T-helper 17 cell (primary cell): ENCODE measurements around the gene GSX2. TPM values are rescaled to one million over a fixed set of nuclear protein-coding genes. Genes with fewer than 3 reads are reported as not detected.

Source experiments
- ATAC-seq: fragments of 150-1000 bp; cut with Tn5 transposase; 2 replicates; pipeline ENCODE4 v1.10.0; 2021; ENCODE audit warnings: mild to moderate bottlenecking, moderate library complexity
- DNase-seq, 3 donors: peaks; one replicate each; pipeline versions ENCODE4 v3.0.0 to v3.0.0-alpha.2; 2020 to 2021
- H3K9me3 ChIP-seq: one replicate; pipeline ENCODE4 v1.7.0; 2013; ENCODE audit warnings: low read length, mild to moderate bottlenecking; ENCODE audit not compliant: control insufficient read depth, poor library complexity, severe bottlenecking
- H3K27ac Mint-ChIP-seq: one replicate; pipeline ENCODE4 v1.8.0; 2022; ENCODE audit warnings: mild to moderate bottlenecking, moderate library complexity, mixed read lengths
- H3K27me3 Mint-ChIP-seq: one replicate; pipeline ENCODE4 v1.8.0; 2022; ENCODE audit warnings: mixed read lengths
- H3K36me3 Mint-ChIP-seq: one replicate; pipeline ENCODE4 v1.8.0; 2022; ENCODE audit warnings: low read depth, mixed read lengths
- H3K4me1 Mint-ChIP-seq: one replicate; pipeline ENCODE4 v1.8.0; 2022; ENCODE audit warnings: mild to moderate bottlenecking, mixed read lengths
- H3K4me3 Mint-ChIP-seq: one replicate; pipeline ENCODE4 v1.8.0; 2022; ENCODE audit warnings: mild to moderate bottlenecking, moderate library complexity, mixed read lengths
- total RNA-seq, 4 donors: library from RNA in 2 of 4; stranded (reverse) in 2 of 4; gene quantifications; one replicate each; pipeline ENCODE4 v1.2.3 and lab custom pipeline; 2022 to 2026

The GSX2 gene
- total RNA-seq, 2 donors from 2014 or later = not detected

DNA sequence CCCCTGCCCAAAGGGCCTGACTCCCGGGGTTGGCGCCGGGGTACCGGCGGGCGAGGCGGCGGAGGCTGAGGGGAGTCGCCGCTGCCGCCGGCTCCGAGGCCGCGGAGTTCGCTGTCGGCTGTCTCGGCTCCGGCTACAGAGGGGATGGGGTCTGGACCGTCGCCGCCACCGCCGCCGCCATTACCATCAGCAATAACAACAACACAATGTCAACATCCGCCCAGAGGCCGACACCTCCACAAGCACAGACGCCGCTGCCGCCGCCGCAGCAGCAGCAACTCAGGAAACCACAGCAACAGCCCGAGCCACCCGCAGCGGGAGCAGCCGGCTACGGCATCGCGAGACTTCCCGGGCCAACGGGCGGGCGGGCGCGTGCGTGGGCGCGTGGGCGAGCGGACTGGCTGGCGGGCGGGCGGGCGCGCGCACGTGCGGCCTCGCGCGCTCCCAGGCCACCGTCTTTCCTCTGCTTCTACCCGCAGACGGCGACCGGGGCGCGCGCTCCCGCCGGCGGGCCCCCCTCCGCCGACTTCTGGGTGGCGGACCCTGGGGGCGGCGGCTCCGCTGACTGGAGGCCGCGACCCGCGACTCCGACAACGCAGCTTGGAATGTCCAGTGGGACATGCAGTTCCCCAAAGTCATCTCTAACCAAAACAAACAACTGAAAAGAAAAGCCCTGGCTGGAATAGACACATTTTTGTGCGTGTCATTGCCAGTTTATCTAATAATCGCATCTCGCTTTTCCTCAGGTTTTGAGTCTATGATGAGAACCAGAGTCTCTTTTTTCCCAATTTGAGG lies 35.4 kb upstream of the GSX2 start, which contains the start of gene CHIC2:
CHIC2 (minus strand) TSS at position 289 of the 795 bp plus-strand sequence. CDS start 305 bp downstream, outside the sequence.
- no peaks in the 10 kb centered on the region for H3K36me3 Mint-ChIP-seq
- H3K4me3 Mint-ChIP-seq = peak within 1 kb of the TSS; percentile 94
- peaks cover 31% of the 10 kb centered on the region for H3K4me1 Mint-ChIP-seq
- peak within 1 kb of the TSS; percentile 97 for H3K27ac Mint-ChIP-seq
- H3K27me3 Mint-ChIP-seq = no peaks in the 10 kb centered on the region
- H3K9me3 ChIP-seq = no peaks in the 10 kb centered on the region
- ATAC-seq (peak; percentile 94), DNase-seq (peak; percentile 96 to 99 (median 96))

DNA sequence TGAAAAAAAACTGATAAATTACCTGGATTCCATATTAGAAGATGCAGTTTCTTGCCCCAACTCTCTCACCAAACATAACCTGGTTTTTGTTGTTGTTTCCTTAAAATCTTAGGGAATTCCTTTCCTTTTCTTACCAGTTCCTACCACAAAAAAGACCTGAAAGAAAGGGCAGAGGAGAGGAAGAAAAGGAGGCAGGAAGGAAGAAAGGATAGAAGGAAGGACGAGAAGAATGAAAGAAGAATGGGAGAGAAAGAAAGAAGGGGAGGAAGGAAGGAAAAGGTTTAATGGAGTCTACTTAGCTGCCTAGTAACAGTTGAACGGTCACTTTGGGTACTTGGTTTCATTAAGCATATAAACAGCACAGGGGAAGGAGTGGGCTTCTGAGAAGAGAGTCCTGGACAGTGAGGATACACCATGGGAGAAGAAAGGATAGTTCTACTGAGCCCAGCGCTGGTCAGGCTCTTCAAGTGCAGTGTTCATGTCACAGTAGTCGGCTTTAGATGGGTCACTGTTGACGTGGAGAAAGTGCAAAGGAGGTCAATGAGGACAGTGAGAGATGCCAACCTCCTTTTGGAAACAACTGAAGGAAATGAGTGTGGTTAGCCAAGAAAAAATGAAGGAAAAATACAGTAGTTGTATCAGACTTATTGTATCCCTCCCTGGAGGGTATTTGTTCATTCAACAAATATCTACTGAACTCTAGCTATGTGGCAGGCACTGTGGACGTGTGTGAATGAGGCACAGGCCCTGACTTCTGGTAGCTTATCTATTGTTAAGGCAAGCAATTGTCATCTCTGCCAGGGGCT lies 34.5 kb upstream of the GSX2 start:
- no peak for ATAC-seq
- H3K4me1 Mint-ChIP-seq = peaks cover 25% of the 10 kb centered on the region

DNA sequence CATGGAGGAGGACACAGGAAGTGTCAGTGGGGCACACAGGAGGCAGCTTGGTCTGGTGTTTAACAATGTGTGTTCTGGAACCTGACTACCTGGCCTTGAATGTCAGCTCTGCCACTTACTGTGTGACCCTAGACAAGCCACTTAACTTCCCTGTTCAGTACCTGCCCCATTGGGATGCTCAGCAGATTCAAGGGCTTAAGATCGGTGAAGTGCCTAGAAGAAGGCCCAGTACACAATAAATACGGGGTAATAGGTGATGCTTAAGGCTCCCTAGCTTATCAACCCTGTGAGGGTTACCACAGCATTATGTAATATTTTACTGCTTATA lies 33.9 kb upstream of the GSX2 start:
- no peak for DNase-seq
- Mint-ChIP-seq H3K4me1 (peaks cover 25% of the 10 kb centered on the region), H3K4me3 (no peak overlapping the region), H3K36me3 (no peaks in the 10 kb centered on the region), H3K27me3 (no peaks in the 10 kb centered on the region), H3K27ac (peak overlapping the region; percentile 97)
- no peaks in the 10 kb centered on the region for H3K9me3 ChIP-seq
- ATAC-seq = no peak

More for the DNA sequence above, 34.5 kb upstream of the GSX2 start:
- Mint-ChIP-seq H3K36me3 (no peaks in the 10 kb centered on the region), H3K4me3 (peak overlapping the region; percentile 94), H3K27ac (peak overlapping the region; percentile 97), H3K27me3 (no peaks in the 10 kb centered on the region)
- DNase-seq = no peak
- no peaks in the 10 kb centered on the region for H3K9me3 ChIP-seq

DNA sequence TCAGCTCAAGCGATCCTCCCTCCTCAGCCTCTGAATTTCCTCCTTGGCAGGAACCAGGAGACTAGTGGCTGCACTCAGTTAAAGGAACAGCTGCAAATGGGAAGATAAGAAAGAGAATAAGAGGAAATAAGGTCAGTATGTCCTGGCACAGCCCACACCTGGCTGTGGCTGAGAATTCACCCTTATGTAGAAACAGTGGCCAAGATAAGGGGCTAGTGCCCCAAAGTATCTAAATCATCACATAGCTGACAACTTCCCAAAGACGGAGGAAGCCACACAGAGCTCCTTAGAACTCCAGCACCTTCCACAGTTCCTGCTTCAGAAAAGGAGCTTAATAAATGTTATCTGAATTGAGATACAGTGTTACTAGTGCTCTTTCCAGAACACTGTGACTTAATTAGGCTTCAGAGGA lies 33.2 kb upstream of the GSX2 start:
- ATAC-seq (no peak), DNase-seq (no peak)
- Mint-ChIP-seq H3K4me1 (peaks cover 20% of the 10 kb centered on the region), H3K27ac (no peak overlapping the region), H3K27me3 (no peaks in the 10 kb centered on the region), H3K36me3 (no peaks in the 10 kb centered on the region), H3K4me3 (no peak overlapping the region)
- H3K9me3 ChIP-seq = no peaks in the 10 kb centered on the region

DNA sequence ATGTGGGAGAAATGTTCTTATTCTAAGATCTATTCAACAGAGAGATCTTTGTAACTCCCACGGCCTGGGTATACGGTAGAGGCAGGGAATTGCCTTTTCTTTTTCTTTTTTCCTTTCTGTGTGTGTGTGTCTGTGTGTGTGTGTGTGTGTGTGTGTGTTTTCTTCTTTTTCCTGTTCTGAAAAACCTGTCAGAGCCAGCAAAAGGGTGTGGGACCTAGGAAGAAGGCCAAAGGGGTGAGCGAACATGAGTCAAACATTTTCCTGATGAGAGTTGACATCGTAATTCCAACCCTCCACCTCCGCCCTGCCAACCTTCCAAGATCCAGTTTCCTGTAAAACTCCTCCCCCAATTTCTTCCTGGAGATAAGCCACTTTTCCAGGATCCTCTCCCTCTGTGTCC lies 32.8 kb upstream of the GSX2 start:
- H3K4me3 Mint-ChIP-seq = no peak overlapping the region
- no peaks in the 10 kb centered on the region for H3K9me3 ChIP-seq
- H3K27ac Mint-ChIP-seq = no peak overlapping the region
- H3K27me3 Mint-ChIP-seq = no peaks in the 10 kb centered on the region
- ATAC-seq (no peak), DNase-seq (no peak)
- H3K4me1 Mint-ChIP-seq = peaks cover 17% of the 10 kb centered on the region
- H3K36me3 Mint-ChIP-seq = no peaks in the 10 kb centered on the region

DNA sequence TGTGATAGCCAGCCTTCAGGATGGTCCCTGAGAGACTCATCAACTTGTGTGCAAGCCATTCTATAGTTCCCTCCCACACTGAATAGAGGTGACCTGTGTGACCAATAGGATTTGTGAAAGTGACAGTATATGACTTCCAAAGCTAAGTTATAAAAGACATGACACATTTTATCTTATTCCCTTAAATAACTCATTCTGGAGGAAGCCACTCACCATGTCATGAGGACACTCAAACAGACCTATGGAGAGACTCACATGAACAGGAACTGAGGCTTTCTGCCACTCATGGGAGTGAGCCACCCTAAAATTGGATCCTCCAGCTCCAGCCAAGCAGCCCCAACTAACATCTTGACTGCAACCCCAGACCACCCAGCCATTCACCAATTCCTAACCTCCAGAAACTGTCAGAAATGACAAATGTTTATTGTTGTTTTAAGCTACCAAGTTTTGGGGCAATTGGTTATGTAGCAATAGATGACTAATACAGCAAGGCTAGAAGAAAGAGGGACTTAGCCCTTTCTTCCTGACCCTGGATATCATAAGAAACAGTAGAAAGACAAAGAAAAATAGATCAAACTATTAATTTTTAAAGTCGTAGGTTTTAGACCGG lies 26.6 kb upstream of the GSX2 start:
- Mint-ChIP-seq H3K27ac (no peak overlapping the region), H3K27me3 (peaks cover 12% of the 10 kb centered on the region), H3K4me1 (no peaks in the 10 kb centered on the region), H3K36me3 (no peaks in the 10 kb centered on the region), H3K4me3 (no peak overlapping the region)
- DNase-seq (no peak), ATAC-seq (no peak)
- no peaks in the 10 kb centered on the region for H3K9me3 ChIP-seq

DNA sequence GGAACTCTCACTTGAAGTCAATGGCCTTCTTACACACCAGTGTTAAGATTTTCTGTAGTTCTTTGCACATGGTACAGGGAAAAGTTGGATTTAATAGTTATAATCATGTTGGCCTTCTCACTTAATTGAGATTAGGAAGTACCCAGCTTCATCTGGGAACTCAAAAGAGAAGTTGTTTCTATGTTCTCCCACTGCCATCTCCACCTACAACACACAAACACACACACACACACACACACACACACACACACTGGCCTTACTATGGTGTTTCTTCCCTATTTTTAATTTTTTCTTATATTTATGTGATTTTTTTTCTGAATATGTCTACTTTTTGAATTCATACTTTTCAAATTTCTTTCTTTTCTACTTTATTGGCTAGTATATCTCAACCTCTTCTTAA lies 25.6 kb upstream of the GSX2 start:
- Mint-ChIP-seq H3K27me3 (peaks cover 12% of the 10 kb centered on the region), H3K27ac (no peak overlapping the region), H3K4me3 (no peak overlapping the region), H3K36me3 (no peaks in the 10 kb centered on the region), H3K4me1 (no peaks in the 10 kb centered on the region)
- DNase-seq (no peak), ATAC-seq (no peak)
- H3K9me3 ChIP-seq = no peaks in the 10 kb centered on the region

DNA sequence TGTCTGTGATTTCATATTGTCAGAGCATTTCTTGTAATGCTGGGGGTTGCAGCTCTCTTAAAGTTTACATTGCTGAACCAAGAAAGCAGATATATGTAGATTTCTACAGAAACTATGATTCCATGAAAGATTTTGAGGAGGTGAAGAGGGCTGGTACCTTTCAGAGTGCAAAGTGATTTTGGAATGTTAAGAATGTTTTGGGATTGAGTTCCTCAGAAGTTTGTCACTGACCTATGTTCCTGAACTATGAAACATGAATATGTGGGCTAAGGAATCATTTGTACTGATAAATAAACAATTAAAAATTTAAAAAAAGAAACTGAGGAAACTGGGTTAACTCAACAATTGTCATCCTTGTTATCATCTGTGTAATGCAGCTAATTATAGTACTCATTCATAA lies 23.3 kb upstream of the GSX2 start:
- Mint-ChIP-seq H3K4me3 (no peak overlapping the region), H3K27me3 (peaks cover 18% of the 10 kb centered on the region)
- DNase-seq = no peak

DNA sequence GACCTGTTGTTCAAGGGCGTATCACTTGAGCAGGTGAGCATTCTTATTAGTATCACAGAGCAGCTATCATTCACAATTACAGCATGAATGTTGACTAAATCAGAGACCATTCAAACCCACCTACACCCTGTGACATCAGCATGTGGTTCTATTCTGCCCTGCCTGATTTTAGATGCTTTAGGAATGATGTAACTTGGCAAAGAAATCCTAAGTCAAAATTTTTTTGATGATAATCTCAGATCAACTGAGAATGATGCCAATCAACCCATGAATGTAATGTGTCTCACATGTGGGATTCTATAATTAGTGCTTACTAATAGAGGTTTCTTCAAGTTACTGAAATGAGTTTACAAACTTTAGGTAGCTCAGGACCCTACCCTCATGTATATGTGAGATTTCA lies 22.2 kb upstream of the GSX2 start:
- H3K4me1 Mint-ChIP-seq = no peaks in the 10 kb centered on the region
- no peak overlapping the region for H3K4me3 Mint-ChIP-seq
- no peak for ATAC-seq
- DNase-seq = no peak
- H3K27me3 Mint-ChIP-seq = peaks cover 20% of the 10 kb centered on the region
- no peak overlapping the region for H3K27ac Mint-ChIP-seq
- H3K36me3 Mint-ChIP-seq = no peaks in the 10 kb centered on the region
- no peaks in the 10 kb centered on the region for H3K9me3 ChIP-seq

More for the DNA sequence above, 23.3 kb upstream of the GSX2 start:
- ATAC-seq = no peak
- Mint-ChIP-seq H3K4me1 (no peaks in the 10 kb centered on the region), H3K36me3 (no peaks in the 10 kb centered on the region), H3K27ac (no peak overlapping the region)
- no peaks in the 10 kb centered on the region for H3K9me3 ChIP-seq

DNA sequence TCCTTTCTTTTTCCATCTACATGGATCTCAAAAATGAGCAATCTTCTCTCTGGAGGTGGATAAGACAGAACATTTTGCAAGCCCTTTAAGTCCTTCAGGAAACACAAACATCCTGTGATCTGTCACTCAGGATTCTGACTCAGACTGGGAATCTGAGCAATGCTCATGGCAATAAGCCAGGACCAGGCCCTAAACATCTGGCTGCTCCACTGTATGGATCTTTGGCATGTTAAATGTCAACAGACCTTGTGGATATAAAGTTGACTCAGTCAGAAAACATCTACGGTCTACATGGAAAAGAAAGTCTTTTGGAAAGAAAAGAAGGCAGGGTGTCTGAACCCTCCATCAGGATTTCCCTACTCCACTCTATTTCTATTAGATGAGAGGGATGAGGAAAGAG lies 17.8 kb upstream of the GSX2 start:
- no peaks in the 10 kb centered on the region for H3K9me3 ChIP-seq
- peaks cover 4% of the 10 kb centered on the region for H3K36me3 Mint-ChIP-seq
- no peak overlapping the region for H3K4me3 Mint-ChIP-seq
- ATAC-seq = no peak
- H3K4me1 Mint-ChIP-seq = no peaks in the 10 kb centered on the region
- H3K27ac Mint-ChIP-seq = no peak overlapping the region
- DNase-seq = no peak
- peaks cover 37% of the 10 kb centered on the region for H3K27me3 Mint-ChIP-seq

DNA sequence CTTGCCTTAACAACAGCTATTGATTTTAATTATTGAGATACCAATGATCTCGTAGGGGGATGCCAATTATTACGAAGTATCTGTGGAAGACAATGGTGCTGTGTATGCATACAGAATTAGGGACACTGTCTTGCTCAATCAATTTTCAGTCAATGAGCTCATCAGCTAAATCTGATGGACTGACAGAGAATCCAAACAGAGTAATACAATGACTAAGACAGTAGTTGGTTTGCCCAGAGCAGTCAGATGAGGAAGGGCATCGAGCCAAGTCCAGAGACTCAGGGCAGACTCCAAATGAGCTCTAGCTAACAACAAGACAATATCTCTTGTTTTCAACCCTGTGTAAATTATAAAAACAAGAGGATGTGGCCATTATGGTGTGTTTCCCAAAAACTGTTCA lies 14.7 kb upstream of the GSX2 start:
- H3K27ac Mint-ChIP-seq = no peak overlapping the region
- no peaks in the 10 kb centered on the region for H3K4me1 Mint-ChIP-seq
- peaks cover 4% of the 10 kb centered on the region for H3K36me3 Mint-ChIP-seq
- ATAC-seq (no peak), DNase-seq (no peak)
- H3K9me3 ChIP-seq = no peaks in the 10 kb centered on the region
- H3K27me3 Mint-ChIP-seq = peaks cover 33% of the 10 kb centered on the region
- no peak overlapping the region for H3K4me3 Mint-ChIP-seq

DNA sequence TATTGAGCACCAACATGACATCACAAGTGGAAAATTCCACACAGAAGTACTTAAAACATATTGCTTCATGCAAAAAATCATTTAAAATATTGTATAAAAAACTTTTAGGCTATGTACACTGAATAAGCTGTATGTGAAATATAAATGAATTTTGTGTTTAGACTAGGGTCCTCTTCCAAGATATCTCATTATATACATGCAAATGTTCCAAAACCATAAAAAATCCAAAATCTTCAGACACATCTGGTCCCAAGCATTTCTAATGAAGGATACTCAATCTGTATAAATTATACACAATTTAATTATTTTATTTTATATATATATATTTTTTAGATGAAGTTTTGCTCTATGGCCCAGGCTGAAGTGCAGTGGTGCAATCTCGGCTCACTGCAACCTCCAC lies 10.1 kb upstream of the GSX2 start:
- Mint-ChIP-seq H3K27me3 (peaks cover 53% of the 10 kb centered on the region), H3K4me3 (no peak overlapping the region), H3K36me3 (peaks cover 4% of the 10 kb centered on the region), H3K4me1 (peaks cover 11% of the 10 kb centered on the region), H3K27ac (no peak overlapping the region)
- no peak for ATAC-seq
- no peaks in the 10 kb centered on the region for H3K9me3 ChIP-seq
- no peak for DNase-seq

DNA sequence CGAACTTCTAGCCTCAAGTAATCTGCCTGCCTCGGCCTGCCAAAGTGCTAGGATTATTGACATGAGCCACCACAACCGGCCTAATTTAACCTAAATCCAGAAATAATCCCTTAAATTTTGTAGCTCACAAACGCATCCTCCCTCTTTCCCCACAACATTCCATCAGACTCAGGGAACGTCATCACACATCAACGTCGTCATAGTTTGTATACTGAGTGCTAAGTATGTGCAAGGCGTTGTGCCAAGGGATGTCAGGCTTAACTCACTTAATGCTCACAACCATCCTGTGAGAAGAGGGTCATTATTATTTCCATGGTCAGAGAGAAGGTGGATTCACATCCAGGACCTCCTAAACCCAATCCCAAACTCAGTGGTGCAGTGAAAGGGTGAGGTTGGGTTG lies 9.6 kb upstream of the GSX2 start:
- Mint-ChIP-seq H3K4me1 (peaks cover 11% of the 10 kb centered on the region), H3K27ac (no peak overlapping the region), H3K4me3 (peak overlapping the region; percentile 91), H3K27me3 (peaks cover 58% of the 10 kb centered on the region), H3K36me3 (peaks cover 4% of the 10 kb centered on the region)
- DNase-seq (no peak), ATAC-seq (no peak)
- no peaks in the 10 kb centered on the region for H3K9me3 ChIP-seq
